ENCODE measurements around the gene UQCC2.

UQCC2 gene

DNA sequence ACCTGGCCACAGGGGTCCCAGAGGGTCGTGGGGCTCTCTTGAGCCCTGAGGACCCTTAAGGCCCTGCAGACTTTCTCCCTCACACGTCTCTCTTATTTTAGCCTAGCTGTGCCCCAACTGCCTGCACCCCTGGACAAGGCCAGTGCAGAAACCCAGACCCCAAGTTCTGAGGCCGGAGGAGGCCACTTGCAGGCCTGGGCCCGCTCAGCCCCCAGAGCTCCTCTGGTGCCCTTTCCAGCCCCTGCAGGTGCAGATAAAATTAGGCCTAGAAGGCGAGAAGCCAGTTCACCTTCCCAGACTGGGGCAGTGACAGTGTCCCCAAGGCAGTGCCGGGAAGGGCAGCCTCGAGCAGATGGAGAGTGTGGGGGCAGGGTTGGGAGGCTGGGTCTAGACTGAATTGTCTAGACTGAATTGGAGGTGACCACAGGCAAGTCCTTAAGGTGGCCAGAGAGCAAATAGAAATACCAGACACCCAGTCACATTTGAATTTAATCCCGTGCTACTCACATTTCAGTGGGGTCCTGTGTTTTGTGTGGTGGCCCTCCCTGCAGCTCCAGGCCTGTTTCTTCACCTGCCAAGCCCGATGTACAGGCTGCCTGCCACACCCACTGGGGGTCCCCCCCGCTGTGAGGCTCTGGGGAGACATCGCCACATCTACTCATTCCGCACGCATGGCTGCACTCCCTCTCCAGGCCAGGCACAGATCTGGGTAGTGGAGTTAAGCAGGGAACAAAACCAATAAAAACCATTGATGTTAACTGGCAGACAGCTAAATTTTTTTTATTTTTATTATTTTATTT is 43.8 kb upstream of the UQCC2 start:
- H3K4me3 ChIP-seq (replicated peaks; ENCODE audit: low read depth, low read length), result no peak overlapping the region
- TF ChIP-seq, protein P1, sequence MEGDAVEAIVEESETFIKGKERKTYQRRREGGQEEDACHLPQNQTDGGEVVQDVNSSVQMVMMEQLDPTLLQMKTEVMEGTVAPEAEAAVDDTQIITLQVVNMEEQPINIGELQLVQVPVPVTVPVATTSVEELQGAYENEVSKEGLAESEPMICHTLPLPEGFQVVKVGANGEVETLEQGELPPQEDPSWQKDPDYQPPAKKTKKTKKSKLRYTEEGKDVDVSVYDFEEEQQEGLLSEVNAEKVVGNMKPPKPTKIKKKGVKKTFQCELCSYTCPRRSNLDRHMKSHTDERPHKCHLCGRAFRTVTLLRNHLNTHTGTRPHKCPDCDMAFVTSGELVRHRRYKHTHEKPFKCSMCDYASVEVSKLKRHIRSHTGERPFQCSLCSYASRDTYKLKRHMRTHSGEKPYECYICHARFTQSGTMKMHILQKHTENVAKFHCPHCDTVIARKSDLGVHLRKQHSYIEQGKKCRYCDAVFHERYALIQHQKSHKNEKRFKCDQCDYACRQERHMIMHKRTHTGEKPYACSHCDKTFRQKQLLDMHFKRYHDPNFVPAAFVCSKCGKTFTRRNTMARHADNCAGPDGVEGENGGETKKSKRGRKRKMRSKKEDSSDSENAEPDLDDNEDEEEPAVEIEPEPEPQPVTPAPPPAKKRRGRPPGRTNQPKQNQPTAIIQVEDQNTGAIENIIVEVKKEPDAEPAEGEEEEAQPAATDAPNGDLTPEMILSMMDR (IDR thresholded peaks at IDR 0.05; ENCODE audit: low read length, missing control alignments), result no peak
- no peak for DNase-seq (ENCODE audit: low read depth)

DNA sequence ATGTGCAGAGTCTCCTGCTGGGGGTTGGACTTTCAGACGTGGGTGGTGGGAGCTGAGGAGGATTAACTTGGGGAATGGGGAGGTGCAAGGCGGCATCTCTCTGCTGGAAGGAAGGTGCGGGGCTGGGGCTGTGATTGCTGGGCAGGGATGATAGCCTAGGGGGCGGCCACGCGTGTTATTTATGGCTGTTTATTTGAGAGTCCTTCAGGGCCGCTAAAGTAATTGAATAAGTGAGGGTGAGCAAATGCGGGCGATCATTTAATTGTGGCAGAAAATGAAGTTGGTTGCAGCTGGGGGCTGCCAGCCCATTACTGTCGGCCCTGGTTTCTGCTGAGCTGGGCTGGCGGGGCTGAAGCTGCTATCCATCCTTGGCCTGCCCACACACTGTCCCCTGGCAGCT is 42.7 kb upstream of the UQCC2 start:
- no peak overlapping the region for H3K4me3 ChIP-seq (replicated peaks; ENCODE audit: low read depth, low read length)
- TF ChIP-seq, protein P1 (IDR thresholded peaks at IDR 0.05; ENCODE audit: low read length, missing control alignments), result no peak

DNA sequence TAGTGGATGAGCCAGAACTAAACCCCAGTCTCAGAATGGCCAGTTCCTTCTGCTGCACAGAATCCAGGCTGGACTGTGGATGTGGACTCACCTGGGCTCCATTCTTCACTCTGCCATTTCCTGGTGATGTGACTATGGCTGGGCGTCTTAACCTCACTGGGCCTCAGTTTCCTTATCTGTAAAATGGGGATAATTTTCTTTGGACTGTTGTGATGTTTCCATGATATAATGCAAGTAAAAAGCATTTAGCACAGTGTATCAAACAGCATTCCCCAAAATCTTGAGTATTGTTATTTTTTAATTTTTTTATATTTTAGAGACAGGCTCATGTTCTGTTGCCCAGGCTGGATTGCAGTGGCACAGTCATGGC is 41.1 kb upstream of the UQCC2 start:
- TF ChIP-seq, protein P1 (IDR thresholded peaks at IDR 0.05; ENCODE audit: low read length, missing control alignments), result no peak
- no peak overlapping the region for H3K4me3 ChIP-seq (replicated peaks; ENCODE audit: low read depth, low read length)
- DNase-seq (ENCODE audit: low read depth), result no peak

More for the DNA sequence above, 42.7 kb upstream of the UQCC2 start:
- DNase-seq (ENCODE audit: low read depth), result no peak

DNA sequence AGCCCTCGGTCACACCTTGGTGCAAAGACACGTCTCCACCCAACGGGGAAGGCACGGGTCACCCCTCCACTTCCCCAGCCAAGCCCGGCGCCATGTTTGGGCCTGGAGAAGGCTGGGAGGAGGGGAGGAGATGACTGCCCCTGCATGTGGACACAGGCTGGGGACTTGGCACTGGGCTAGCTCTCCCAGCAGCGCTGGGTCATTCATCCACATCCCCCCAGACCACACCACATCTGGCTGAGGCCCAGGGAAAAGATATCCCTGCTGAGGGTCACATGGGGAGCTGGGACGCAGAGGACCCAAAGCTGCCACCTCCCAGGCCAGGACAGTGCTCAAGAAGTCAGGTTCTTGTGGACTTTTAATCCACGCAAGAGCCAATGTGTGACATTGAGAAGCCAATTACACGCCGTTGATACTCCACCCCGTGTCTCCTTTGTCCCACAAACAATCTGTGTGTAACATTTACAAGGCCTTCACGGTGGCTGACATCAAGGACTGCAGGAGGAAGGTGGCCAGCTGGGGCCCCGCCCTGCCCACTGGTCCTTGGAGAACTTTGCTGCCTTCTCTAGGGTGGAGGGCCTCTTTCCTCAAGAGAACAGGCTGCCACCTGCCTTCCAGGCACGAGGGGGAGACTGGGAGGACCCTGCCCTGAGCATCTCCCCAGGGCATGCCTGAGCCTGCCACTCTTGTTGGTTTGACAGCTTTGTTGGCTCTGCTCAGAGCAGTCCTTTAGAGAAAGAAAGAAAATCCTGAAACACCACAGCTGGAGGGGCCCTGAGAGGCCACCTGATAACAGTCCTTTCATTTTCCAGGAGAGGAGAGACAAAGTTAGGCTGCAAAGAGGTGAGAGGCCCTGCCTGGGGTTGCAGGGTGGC is 40.5 kb upstream of the UQCC2 start:
- DNase-seq (ENCODE audit: low read depth), result no peak
- TF ChIP-seq, protein P1 (IDR thresholded peaks at IDR 0.05; ENCODE audit: low read length, missing control alignments), result no peak
- no peak overlapping the region for H3K4me3 ChIP-seq (replicated peaks; ENCODE audit: low read depth, low read length)

DNA sequence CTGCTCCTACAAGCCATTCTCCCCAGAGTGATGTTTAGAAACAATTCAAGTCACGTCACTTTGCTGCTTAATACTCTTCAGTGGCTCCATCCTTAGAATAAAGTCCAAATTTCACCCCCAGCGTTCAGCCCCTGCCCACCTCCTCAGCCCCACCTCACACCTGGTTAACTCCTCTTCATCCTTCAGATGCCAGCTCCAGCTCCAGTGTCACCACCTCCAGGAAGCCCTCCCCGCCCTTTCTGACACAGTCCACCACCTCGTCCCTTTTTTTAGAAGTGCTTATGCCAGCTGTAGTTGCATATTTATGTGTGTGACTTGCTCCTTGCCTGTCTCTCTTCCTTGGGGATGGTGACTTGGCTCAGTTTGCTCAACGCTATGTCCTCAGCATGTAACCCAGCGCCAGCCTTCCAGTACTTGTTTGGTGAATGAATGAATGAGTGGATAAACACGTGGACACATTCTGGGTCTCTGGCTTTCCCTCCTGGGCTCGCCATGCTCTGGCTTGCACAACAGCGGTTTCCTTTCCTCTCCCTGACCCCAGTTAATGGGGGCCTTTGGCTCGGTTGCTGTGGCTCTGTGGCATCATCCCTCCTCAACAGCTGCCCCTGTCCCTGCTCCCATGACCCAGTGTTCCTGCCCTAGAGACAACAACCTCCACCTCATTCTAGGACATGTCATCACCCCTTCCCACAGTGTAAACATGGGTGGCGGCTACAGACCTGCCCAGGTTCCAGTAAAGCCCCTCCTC is 38.9 kb upstream of the UQCC2 start:
- DNase-seq (ENCODE audit: low read depth), result no peak
- H3K4me3 ChIP-seq (replicated peaks; ENCODE audit: low read depth, low read length), result no peak overlapping the region
- TF ChIP-seq, protein P1 (IDR thresholded peaks at IDR 0.05; ENCODE audit: low read length, missing control alignments), result no peak

DNA sequence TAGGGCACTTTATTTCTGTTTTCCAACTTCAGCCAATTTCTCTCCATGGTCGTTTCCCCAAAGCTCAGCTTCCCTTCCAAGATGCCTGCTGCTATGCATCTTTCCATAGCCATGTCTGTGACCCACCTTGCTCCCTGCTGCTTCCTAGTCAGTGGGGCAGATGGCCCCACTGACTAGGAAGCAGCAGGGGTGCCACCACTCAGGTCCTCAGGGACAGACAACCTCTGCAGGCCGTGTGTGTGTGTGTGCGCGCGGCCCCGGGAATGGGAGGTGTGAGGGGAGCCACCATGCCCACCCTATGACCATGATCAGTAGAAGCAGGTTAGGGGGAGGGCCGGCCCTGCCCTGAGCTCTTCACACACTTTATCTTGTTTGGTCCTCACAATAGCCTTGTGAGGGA is 37.9 kb upstream of the UQCC2 start:
- DNase-seq (ENCODE audit: low read depth), result no peak
- H3K4me3 ChIP-seq (replicated peaks; ENCODE audit: low read depth, low read length), result no peak overlapping the region
- TF ChIP-seq, protein P1 (IDR thresholded peaks at IDR 0.05; ENCODE audit: low read length, missing control alignments), result no peak

All from fibroblast of pulmonary artery (primary cell).